Sigmoid colon (tissue), 7 donors: ENCODE measurements around the gene CRACR2B. TPM values are rescaled to one million over a fixed set of nuclear protein-coding genes. Genes with fewer than 3 reads are reported as not detected.

ENCODE experiments used
- polyA plus RNA-seq, 3 donors: library from polyadenylated mRNA; stranded (reverse); fragments of 200-250 nt; gene quantifications; one replicate each; pipeline ENCODE4 v1.2.3, GENCODE V29; 2013
- small RNA-seq, 3 donors: library from RNA; depleted of rRNA; stranded (forward); fragments of <200 nt; gene quantifications; one replicate each; pipeline ENCODE3, GENCODE V24; 2016
- total RNA-seq, 4 donors: library from RNA; depleted of rRNA; stranded (reverse); fragments of >200 nt; gene quantifications; one replicate each; pipeline ENCODE4 v1.1.0, GENCODE V29; 2016
- donor health status: healthy with polysubstance abuse.
- donor health status: Bipolar disorder and iron deficiency.
- donor health status: healthy.

CRACR2B gene
- total and polyA plus RNA-seq, 7 donors: 1.5 to 149 (median 9.5) TPM

Small RNA genes within 50 kb of the gene (small RNA-seq; reads per million reads assigned to genes)
- 0 reads per million in 3 donors for gene SNORA52

Other genes with a start within 250 kb of the CRACR2B start
- gene IRF7, start 212.0 kb upstream of the CRACR2B start, total RNA-seq: 10 to 100 TPM in 3 of 4 donors, 1 to 10 TPM in 1; 8.6 to 18.2 (median 14.2) TPM
- 10 to 100 TPM; 10.8 to 73.9 (median 26.8) TPM for gene IRF7, start 212.0 kb upstream of the CRACR2B start, polyA plus RNA-seq
- 1 to 10 TPM in 2 of 4 donors, not detected in 2; 1.8 to 1.9 TPM for gene CDHR5, start 203.0 kb upstream of the CRACR2B start, total RNA-seq
- 100 to 1,000 TPM in 1 of 3 donors, 10 to 100 TPM in 2; 18.0 to 136 (median 29.4) TPM for gene CDHR5, start 203.0 kb upstream of the CRACR2B start, polyA plus RNA-seq
- gene SCT, start 200.7 kb upstream of the CRACR2B start, total RNA-seq: not detected
- gene SCT, start 200.7 kb upstream of the CRACR2B start, polyA plus RNA-seq: 1 to 10 TPM in 1 of 3 donors, not detected in 2; 1.1 TPM
- 1 to 10 TPM in 1 of 4 donors, under 1 TPM in 1, not detected in 2; 0.41 to 2.2 TPM for gene DRD4, start 190.7 kb upstream of the CRACR2B start, total RNA-seq
- gene DRD4, start 190.7 kb upstream of the CRACR2B start, polyA plus RNA-seq: under 1 TPM in 1 of 3 donors, not detected in 2; 0.28 TPM
- 10 to 100 TPM; 15.1 to 29.6 (median 22.2) TPM for gene DEAF1, start 132.7 kb upstream of the CRACR2B start, total RNA-seq
- gene DEAF1, start 132.7 kb upstream of the CRACR2B start, polyA plus RNA-seq: 10 to 100 TPM; 11.3 to 18.6 (median 14.4) TPM
- gene TMEM80, start 132.1 kb upstream of the CRACR2B start, total RNA-seq: 10 to 100 TPM; 20.9 to 41.5 (median 39.6) TPM
- gene TMEM80, start 132.1 kb upstream of the CRACR2B start, polyA plus RNA-seq: 10 to 100 TPM in 2 of 3 donors, 1 to 10 TPM in 1; 7.9 to 27.6 (median 25.7) TPM
- gene EPS8L2, start 121.7 kb upstream of the CRACR2B start, total RNA-seq: 10 to 100 TPM in 2 of 4 donors, 1 to 10 TPM in 2; 5.4 to 15.6 (median 11.6) TPM
- 100 to 1,000 TPM; 153 to 168 (median 155) TPM for gene EPS8L2, start 121.7 kb upstream of the CRACR2B start, polyA plus RNA-seq
- 100 to 1,000 TPM in 2 of 4 donors, 10 to 100 TPM in 2; 94.6 to 133 (median 108) TPM for gene TALDO1, start 80.5 kb upstream of the CRACR2B start, total RNA-seq
- 100 to 1,000 TPM; 142 to 177 (median 170) TPM for gene TALDO1, start 80.5 kb upstream of the CRACR2B start, polyA plus RNA-seq
- gene GATD1, start 50.4 kb upstream of the CRACR2B start, total RNA-seq: 10 to 100 TPM in 3 of 4 donors, 1 to 10 TPM in 1; 6.7 to 26.3 (median 14.9) TPM
- 10 to 100 TPM in 2 of 3 donors, 1 to 10 TPM in 1; 7.8 to 55.9 (median 40.0) TPM for gene GATD1, start 50.4 kb upstream of the CRACR2B start, polyA plus RNA-seq
- 1 to 10 TPM; 1.8 to 3.6 (median 2.6) TPM for gene CEND1, start 37.8 kb upstream of the CRACR2B start, total RNA-seq
- gene CEND1, start 37.8 kb upstream of the CRACR2B start, polyA plus RNA-seq: 1 to 10 TPM in 1 of 3 donors, not detected in 2; 2.0 TPM
- gene SLC25A22, start 29.6 kb upstream of the CRACR2B start, total RNA-seq: 1 to 10 TPM; 3.8 to 7.2 (median 5.4) TPM
- 10 to 100 TPM in 1 of 3 donors, 1 to 10 TPM in 2; 7.8 to 26.4 (median 9.7) TPM for gene SLC25A22, start 29.6 kb upstream of the CRACR2B start, polyA plus RNA-seq
- 10 to 100 TPM in 2 of 4 donors, 1 to 10 TPM in 2; 6.7 to 26.6 (median 11.4) TPM for gene PIDD1, start 22.7 kb upstream of the CRACR2B start, total RNA-seq
- 10 to 100 TPM in 1 of 3 donors, 1 to 10 TPM in 2; 4.9 to 28.8 (median 6.0) TPM for gene PIDD1, start 22.7 kb upstream of the CRACR2B start, polyA plus RNA-seq
- gene RPLP2, start 18.0 kb upstream of the CRACR2B start, total RNA-seq: 100 to 1,000 TPM; 405 to 632 (median 412) TPM
- gene RPLP2, start 18.0 kb upstream of the CRACR2B start, polyA plus RNA-seq: 1,000 to 10,000 TPM; 1,208 to 2,533 (median 1,777) TPM
- 10 to 100 TPM; 26.3 to 39.6 (median 34.6) TPM for gene PNPLA2, start 9.0 kb upstream of the CRACR2B start, total RNA-seq
- gene PNPLA2, start 9.0 kb upstream of the CRACR2B start, polyA plus RNA-seq: 100 to 1,000 TPM in 1 of 3 donors, 10 to 100 TPM in 2; 35.4 to 137 (median 47.6) TPM
- gene CD151, start 5.0 kb downstream of the CRACR2B start, total RNA-seq: 100 to 1,000 TPM in 3 of 4 donors, 10 to 100 TPM in 1; 84.4 to 343 (median 278) TPM
- 100 to 1,000 TPM in 1 of 3 donors, 10 to 100 TPM in 2; 91.9 to 436 (median 92.7) TPM for gene CD151, start 5.0 kb downstream of the CRACR2B start, polyA plus RNA-seq
- gene POLR2L, start 14.6 kb downstream of the CRACR2B start, total RNA-seq: 10 to 100 TPM; 34.9 to 75.3 (median 52.0) TPM
- gene POLR2L, start 14.6 kb downstream of the CRACR2B start, polyA plus RNA-seq: 100 to 1,000 TPM; 139 to 198 (median 143) TPM
- 10 to 100 TPM; 79.2 to 92.7 (median 82.9) TPM for gene TSPAN4, start 14.9 kb downstream of the CRACR2B start, total RNA-seq
- gene TSPAN4, start 14.9 kb downstream of the CRACR2B start, polyA plus RNA-seq: 10 to 100 TPM in 2 of 3 donors, 1 to 10 TPM in 1; 8.8 to 41.0 (median 15.0) TPM
- 10 to 100 TPM; 45.7 to 52.3 (median 48.0) TPM for gene CHID1, start 82.9 kb downstream of the CRACR2B start, total RNA-seq
- gene CHID1, start 82.9 kb downstream of the CRACR2B start, polyA plus RNA-seq: 10 to 100 TPM; 16.9 to 52.0 (median 18.0) TPM
- 10 to 100 TPM; 42.6 to 78.4 (median 53.1) TPM for gene AP2A2, start 98.0 kb downstream of the CRACR2B start, total RNA-seq
- 10 to 100 TPM; 21.0 to 47.0 (median 31.4) TPM for gene AP2A2, start 98.0 kb downstream of the CRACR2B start, polyA plus RNA-seq
- not detected for gene MUC6, start 208.8 kb downstream of the CRACR2B start, total RNA-seq
- under 1 TPM in 2 of 3 donors, not detected in 1; under 0.01 to 0.04 TPM for gene MUC6, start 208.8 kb downstream of the CRACR2B start, polyA plus RNA-seq
- 1 to 10 TPM in 3 of 4 donors, not detected in 1; 2.5 to 8.0 (median 2.9) TPM for gene MUC2, start 247.0 kb downstream of the CRACR2B start, total RNA-seq
- 100 to 1,000 TPM in 1 of 3 donors, 10 to 100 TPM in 2; 22.8 to 248 (median 40.2) TPM for gene MUC2, start 247.0 kb downstream of the CRACR2B start, polyA plus RNA-seq